DMS 273 (cell line): ENCODE data around the gene COL13A1.

Source experiments
- DNase-seq: peaks from one replicate; lab custom pipeline; 2025; ENCODE audit not compliant: unreplicated experiment; lab: John Stamatoyannopoulos, UW

COL13A1 gene

GRCh38 chr10:69801434-69802315, at the start of gene COL13A1:
COL13A1 (plus strand) TSS chr10:69801906; CDS start chr10:69802424, 518 bp downstream.
- peak; percentile 71 for DNase-seq

DNA sequence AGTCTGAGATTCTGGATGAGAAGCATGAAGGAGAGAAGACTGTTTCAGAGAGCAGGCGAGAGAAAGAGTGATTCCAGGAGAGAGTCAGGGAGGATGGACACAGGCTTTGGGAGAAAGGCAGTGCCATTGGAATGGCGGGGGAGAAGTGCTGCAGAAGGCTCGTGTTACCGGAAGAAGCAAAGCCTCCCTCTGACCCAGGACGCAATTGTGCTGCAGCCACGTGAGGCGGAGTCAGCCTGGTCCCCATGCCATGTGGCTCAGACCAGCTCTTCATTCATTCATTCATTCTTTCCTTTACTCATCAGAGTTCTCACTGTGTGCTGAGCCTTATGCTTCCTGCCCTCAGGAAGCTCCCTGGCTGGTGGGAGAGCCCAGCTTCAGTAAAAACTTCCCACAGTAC, 49.2 kb upstream of the COL13A1 start:
- no peak for DNase-seq

GRCh38 chr10:69756279-69756678, 45.4 kb upstream of the COL13A1 start:
- DNase-seq = no peak

GRCh38 chr10:69757206-69757552, 44.5 kb upstream of the COL13A1 start:
- DNase-seq = no peak

DNA sequence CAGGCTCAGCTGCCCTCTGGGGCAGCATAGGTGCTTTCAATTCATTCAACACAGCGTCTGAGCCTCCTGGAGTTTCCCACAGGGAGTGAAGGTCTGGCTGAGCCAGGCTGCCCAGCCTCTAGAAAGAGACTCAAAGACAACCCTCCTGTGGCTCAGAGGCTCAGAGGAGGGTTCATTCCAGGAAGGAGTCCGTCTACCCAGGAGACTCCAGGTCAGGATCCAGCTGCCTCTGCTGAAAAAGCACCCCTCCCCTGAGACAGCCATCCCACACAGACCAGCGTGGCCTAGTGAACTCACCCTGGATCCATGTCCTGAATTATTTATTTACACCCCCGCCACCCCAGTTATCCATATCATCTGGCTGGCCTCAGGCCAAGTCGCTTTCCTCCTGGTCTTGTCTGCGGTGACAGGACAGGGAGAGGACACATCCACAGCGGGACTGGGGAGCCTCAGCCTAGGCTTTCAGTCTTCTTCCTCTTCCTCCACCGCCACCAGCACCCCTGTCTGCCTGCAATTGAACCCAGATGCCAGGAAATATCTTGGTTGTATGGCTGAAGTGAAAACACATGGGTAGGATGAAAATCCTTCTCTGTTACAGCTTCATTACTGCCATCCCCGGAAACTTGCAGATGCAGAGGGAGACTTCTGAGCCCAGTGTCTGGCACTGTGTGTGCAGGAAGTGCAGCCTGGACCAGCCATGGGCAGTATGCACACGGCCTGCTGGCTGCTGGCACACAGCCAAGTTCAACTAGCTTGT, 44.0 kb upstream of the COL13A1 start:
- peak; percentile 54 for DNase-seq

DNA sequence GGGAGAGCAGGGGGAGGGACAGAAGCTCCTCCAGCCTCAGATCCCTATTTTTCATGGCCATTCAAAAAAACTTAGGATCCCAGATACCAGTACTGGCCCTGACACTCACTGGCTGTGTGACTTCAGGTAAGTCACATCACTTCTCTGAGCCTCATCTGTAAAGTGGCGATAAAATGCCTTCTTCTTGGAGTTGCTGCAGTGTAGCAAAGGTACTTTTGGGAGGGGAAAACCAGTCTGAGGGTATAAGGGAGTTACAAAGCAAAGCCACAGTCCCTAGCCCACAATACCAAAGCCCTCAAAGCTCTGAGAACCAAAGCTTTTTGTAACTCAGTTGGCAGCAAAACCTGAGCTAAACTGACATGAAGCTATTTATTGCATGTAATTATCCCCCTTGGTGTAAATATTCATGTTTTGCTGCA, 43.4 kb upstream of the COL13A1 start:
- no peak for DNase-seq

GRCh38 chr10:69759641-69760040, 42.1 kb upstream of the COL13A1 start:
- DNase-seq = no peak

GRCh38 chr10:69760072-69760471, 41.6 kb upstream of the COL13A1 start:
- DNase-seq = no peak

DNA sequence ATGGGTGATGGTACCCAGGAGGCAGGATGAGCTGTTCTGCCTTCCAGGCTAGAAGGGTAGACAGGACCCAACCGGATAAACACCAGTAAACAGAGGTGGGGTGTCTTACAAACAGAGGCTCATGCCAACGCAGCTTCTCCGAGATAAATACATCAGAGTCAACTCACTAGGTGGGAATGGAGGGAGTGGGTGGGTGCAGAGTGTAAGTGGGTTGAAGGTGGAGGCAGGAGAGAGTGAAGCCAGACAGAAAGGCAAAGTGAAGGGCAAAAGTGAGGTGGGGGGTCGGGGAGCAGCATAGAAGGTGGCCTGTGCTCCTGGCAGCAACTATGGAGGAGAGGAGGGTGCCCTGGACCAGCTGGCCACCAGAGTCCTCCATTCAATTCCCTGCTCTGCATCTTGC, 40.4 kb upstream of the COL13A1 start:
- DNase-seq = no peak

DNA sequence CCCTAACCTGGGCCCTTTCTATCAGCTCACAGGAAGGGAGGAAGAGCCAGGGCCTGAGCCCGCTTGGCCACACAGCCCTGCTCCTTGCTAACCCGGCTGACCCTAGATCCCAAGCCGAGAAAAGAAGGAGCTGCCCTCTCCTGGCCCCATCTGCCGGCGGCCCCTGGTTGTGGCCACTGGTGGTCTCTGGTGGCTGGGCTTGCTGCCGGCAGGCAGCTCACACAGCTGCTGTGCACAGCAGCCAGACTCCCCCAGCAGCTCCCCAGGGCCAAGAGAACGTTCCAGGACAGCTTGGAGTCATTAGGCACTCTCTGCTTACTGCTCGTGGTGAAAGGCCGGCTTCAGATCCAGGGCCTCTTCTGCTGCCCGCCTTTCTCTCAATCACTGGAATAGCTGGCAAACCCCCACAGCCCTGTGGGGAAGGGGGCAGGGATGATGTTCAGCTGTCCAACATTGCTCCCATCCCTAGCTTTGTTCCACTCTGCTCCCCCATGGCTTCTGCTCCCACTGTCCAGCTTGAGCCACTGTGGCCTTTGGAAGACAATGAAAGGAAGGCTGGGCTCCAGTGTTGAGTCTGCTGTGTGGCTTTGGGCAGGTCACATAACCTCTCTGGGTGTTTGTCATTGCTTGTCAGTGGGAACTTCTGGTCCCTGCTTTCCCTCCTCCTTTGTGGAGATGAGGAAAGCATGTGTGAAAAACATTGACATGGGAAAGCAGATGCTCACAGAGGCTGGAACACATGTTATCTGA, 35.4 kb upstream of the COL13A1 start:
- peak; percentile 36 for DNase-seq

GRCh38 chr10:69767793-69768192, 33.9 kb upstream of the COL13A1 start:
- DNase-seq = no peak

GRCh38 chr10:69768386-69768785, 33.3 kb upstream of the COL13A1 start:
- DNase-seq = no peak

DNA sequence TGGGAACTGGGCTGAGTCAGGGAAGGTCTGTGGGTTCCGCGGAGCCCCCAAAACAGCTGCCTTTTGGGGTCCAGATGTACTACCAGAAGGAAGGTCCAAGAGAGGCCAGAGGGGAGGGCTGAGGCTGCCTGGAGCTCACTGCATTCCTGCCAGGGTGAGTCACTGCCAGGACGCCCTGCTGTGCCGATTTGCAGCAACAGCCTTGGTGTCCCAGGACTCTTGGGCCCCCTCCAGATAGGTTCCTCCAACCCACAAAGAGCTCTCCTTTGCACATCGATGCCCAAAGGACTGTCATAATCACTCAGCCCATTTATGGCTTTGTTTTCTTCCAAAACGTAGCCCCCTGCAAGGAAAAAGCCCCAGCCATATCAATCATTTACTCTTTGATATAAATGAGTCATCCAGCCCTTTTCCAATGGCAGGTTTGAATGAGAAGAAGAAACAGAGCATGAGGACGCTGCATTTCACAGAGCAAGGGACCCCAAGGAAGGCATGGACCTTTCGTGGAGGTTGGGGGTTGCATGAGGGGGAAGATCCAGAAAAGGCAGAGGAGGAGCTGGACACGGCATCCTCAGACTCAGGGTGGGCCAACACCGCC, 32.2 kb upstream of the COL13A1 start:
- peak; percentile 53 for DNase-seq

GRCh38 chr10:69772933-69773704, 28.6 kb upstream of the COL13A1 start:
- no peak for DNase-seq

DNA sequence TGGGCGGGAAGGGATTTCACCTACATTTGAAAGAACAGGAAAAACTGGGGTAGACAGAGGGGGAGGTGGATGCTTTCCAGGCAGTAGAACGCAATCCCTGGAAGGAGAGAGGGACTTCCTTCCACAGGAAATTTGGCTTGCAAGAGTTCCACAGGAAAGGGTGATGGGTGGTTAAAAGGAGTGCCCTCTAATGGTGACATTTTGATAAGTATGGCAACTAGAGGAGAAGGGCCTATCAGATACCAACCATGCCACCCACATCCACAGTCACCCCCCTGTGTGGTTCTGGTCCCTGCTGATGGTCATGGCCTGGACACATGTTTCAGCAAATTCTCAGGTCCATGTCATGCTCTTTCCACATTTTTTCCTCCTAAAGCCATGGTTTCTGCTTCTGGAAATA, 27.1 kb upstream of the COL13A1 start:
- no peak for DNase-seq

- DNase-seq = no peak
Observed at GRCh38 chr10:69780077-69780476, 21.6 kb upstream of the COL13A1 start.

- no peak for DNase-seq
Observed at GRCh38 chr10:69781576-69781975, 20.1 kb upstream of the COL13A1 start.

GRCh38 chr10:69783515-69783914, 18.2 kb upstream of the COL13A1 start:
- no peak for DNase-seq

- peak; percentile 21 for DNase-seq
Observed at GRCh38 chr10:69786791-69787190, 14.9 kb upstream of the COL13A1 start.

- DNase-seq = no peak
Observed at GRCh38 chr10:69787681-69788080, 14.0 kb upstream of the COL13A1 start.
